GM23338 (cell line): ENCODE data around the gene NOC2L. TPM values are rescaled to one million over a fixed set of nuclear protein-coding genes. Genes with fewer than 3 reads are reported as not detected.

Experiments
- ATAC-seq: fragments of 200-7000 bp; cut with Tn5 transposase; 3 replicates; pipeline ENCODE4 v1.9.1; 2020
- DNase-seq: peaks from one replicate; pipeline ENCODE4 v3.0.0-alpha.2; 2015; ENCODE audit warnings: low spot score
- H2AFZ ChIP-seq: fragments of 200-600 bp; sonication (generic); 2 replicates; pipeline ENCODE4 v1.8.0; 2016; ENCODE audit warnings: antibody characterized with exemption, mild to moderate bottlenecking, moderate library complexity
- H3F3A ChIP-seq: fragments of 200-600 bp; sonication (generic); replicated peaks from 2 replicates; pipeline ENCODE4 v1.8.0; 2017; ENCODE audit warnings: antibody characterized with exemption, mixed run types, low read depth
- H3K27ac ChIP-seq: fragments of 200-600 bp; sonication (generic); 2 replicates; pipeline ENCODE4 v1.6.1; 2016; ENCODE audit warnings: low read depth
- H3K27me3 ChIP-seq: fragments of 200-600 bp; sonication (generic); 2 replicates; pipeline ENCODE4 v1.8.0; 2016; ENCODE audit warnings: mild to moderate bottlenecking, mixed run types, moderate library complexity; ENCODE audit not compliant: insufficient read depth
- H3K36me3 ChIP-seq: fragments of 200-600 bp; sonication (generic); 2 replicates; pipeline ENCODE4 v1.8.0; 2016; ENCODE audit warnings: mild to moderate bottlenecking; ENCODE audit not compliant: insufficient read depth
- H3K4me1 ChIP-seq: fragments of 200-600 bp; sonication (generic); 2 replicates; pipeline ENCODE4 v1.8.0; 2016; ENCODE audit warnings: mild to moderate bottlenecking, moderate library complexity; ENCODE audit not compliant: insufficient read depth
- H3K4me2 ChIP-seq: fragments of 200-600 bp; sonication (generic); 2 replicates; pipeline ENCODE4 v1.7.1; 2017; ENCODE audit warnings: mixed run types
- H3K4me3 ChIP-seq: fragments of 200-600 bp; sonication (generic); 2 replicates; pipeline ENCODE4 v1.6.1; 2016; ENCODE audit warnings: mixed run types
- H3K79me2 ChIP-seq: fragments of 200-600 bp; sonication (generic); replicated peaks from 2 replicates; pipeline ENCODE4 v1.8.0; 2017; ENCODE audit warnings: mild to moderate bottlenecking; ENCODE audit not compliant: insufficient read depth
- H3K9me2 ChIP-seq: fragments of 200-600 bp; sonication (generic); 2 replicates; pipeline ENCODE4 v1.8.0; 2017; ENCODE audit not compliant: insufficient read depth
- H4K20me1 ChIP-seq: fragments of 200-600 bp; sonication (generic); replicated peaks from 2 replicates; pipeline ENCODE4 v1.8.0; 2017; ENCODE audit warnings: mild to moderate bottlenecking; ENCODE audit not compliant: insufficient read depth
- H3K27ac Mint-ChIP-seq: 2 replicates; pipeline ENCODE4 v1.8.0; 2020; ENCODE audit warnings: inconsistent platforms, mild to moderate bottlenecking, moderate library complexity, mixed read lengths
- H3K27me3 Mint-ChIP-seq: 3 replicates; pipeline ENCODE4 v1.8.0; 2022; ENCODE audit warnings: low read depth, mild to moderate bottlenecking, moderate library complexity, mixed read lengths, inconsistent platforms; ENCODE audit not compliant: insufficient read depth, poor library complexity
- H3K36me3 Mint-ChIP-seq: 3 replicates; pipeline ENCODE4 v1.8.0; 2021; ENCODE audit warnings: low read depth, mild to moderate bottlenecking, inconsistent platforms, moderate library complexity, mixed read lengths
- H3K4me1 Mint-ChIP-seq: 3 replicates; pipeline ENCODE4 v1.8.0; 2020; ENCODE audit warnings: mild to moderate bottlenecking, inconsistent platforms, mixed read lengths
- H3K4me3 Mint-ChIP-seq: 3 replicates; pipeline ENCODE4 v1.8.0; 2021; ENCODE audit warnings: moderate library complexity, mild to moderate bottlenecking, inconsistent platforms, mixed read lengths
- H3K9me3 Mint-ChIP-seq: 3 replicates; pipeline ENCODE4 v1.8.0; 2020; ENCODE audit warnings: moderate library complexity, mild to moderate bottlenecking, inconsistent platforms, mixed read lengths
- CREB1 ChIP-seq: fragments of 250-450 bp; sonication (Bioruptor Pico); IDR thresholded peaks from 2 replicates; pipeline ENCODE4 v1.5.0; 2020; ENCODE audit warnings: low read depth, mild to moderate bottlenecking, moderate library complexity
- ETS1 ChIP-seq: IDR thresholded peaks from 2 replicates; pipeline ENCODE4 v1.6.1; 2016; ENCODE audit warnings: antibody characterized with exemption
- EZH2phosphoT487 ChIP-seq: fragments of 200-600 bp; sonication (generic); IDR thresholded peaks from one replicate; pipeline ENCODE4 v1.8.1; 2018; ENCODE audit warnings: antibody characterized with exemption; ENCODE audit not compliant: unreplicated experiment
- JUNB ChIP-seq: IDR thresholded peaks from one replicate; pipeline ENCODE4 v1.6.1; 2016; ENCODE audit warnings: antibody characterized with exemption; ENCODE audit not compliant: unreplicated experiment
- POLR2AphosphoS5 ChIP-seq: IDR thresholded peaks from 2 replicates; pipeline ENCODE4 v1.6.1; 2016; ENCODE audit warnings: antibody characterized with exemption, low read depth
- REST ChIP-seq: IDR thresholded peaks from one replicate; pipeline ENCODE4 v1.6.1; 2018; ENCODE audit warnings: antibody characterized with exemption; ENCODE audit not compliant: unreplicated experiment
- STAT1 ChIP-seq: IDR thresholded peaks from one replicate; pipeline ENCODE4 v1.6.1; 2016; ENCODE audit warnings: antibody characterized with exemption; ENCODE audit not compliant: unreplicated experiment
- ZNF331 ChIP-seq: fragments of 250-450 bp; sonication (Bioruptor Pico); IDR thresholded peaks from 2 replicates; pipeline ENCODE4 v1.5.0; 2020; ENCODE audit warnings: low read depth, mild to moderate bottlenecking, moderate library complexity
- polyA plus RNA-seq: library from polyadenylated mRNA; unstranded; fragments of >200 nt; fragmentation: Nextera tagmentation; extraction: Ambion mirVana; gene quantifications from 2 replicates; pipeline ENCODE4 v1.2.1, GENCODE V29; 2016
- total RNA-seq: library from RNA; depleted of rRNA; stranded (reverse); fragments of >200 nt; shearing (Covaris generic); gene quantifications from 2 replicates; pipeline ENCODE4 v1.2.3, GENCODE V29; 2014
- TF ChIP-seq, protein P1 (sequence below), 2 experiments: fragments of 200-600 bp in 1 of 2; sonication (generic) in 1 of 2; conservative IDR thresholded peaks; 2 replicates each; pipeline versions ENCODE4 v1.5.1 to v1.6.1; 2016 to 2017; ENCODE audit warnings: antibody characterized with exemption in 2 of 2, low read depth in 2 of 2, mild to moderate bottlenecking in 2 of 2, moderate library complexity in 1 of 2

Gene NOC2L
- total and polyA plus RNA-seq, 2 experiments from 2014 or later: 79.3 to 125 TPM

DNA sequence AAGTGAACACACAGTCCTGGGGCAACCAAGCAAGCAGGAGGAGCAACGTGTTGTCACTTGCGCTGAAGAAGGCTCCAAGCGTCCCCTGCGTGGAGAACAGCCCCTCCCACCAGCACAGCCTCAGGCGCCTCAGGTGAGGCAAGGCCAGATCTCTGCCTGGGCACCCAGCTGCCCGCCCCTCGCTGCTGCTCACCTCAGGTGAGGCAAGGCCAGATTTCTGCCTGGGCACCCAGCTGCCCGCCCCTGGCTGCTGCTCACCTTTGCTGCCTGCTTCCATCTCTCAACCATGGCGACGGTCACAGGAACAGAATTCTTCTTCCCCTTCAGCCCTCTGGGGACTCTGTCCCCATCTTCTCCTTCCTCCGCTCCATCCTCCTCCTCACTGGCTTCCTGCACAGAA, 2.4 kb downstream of the NOC2L start (continued):
- TF ChIP-seq, protein P1, sequence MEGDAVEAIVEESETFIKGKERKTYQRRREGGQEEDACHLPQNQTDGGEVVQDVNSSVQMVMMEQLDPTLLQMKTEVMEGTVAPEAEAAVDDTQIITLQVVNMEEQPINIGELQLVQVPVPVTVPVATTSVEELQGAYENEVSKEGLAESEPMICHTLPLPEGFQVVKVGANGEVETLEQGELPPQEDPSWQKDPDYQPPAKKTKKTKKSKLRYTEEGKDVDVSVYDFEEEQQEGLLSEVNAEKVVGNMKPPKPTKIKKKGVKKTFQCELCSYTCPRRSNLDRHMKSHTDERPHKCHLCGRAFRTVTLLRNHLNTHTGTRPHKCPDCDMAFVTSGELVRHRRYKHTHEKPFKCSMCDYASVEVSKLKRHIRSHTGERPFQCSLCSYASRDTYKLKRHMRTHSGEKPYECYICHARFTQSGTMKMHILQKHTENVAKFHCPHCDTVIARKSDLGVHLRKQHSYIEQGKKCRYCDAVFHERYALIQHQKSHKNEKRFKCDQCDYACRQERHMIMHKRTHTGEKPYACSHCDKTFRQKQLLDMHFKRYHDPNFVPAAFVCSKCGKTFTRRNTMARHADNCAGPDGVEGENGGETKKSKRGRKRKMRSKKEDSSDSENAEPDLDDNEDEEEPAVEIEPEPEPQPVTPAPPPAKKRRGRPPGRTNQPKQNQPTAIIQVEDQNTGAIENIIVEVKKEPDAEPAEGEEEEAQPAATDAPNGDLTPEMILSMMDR (conservative IDR thresholded peaks at IDR 0.05; ENCODE audit: low read depth in 2 of 2): no peak
- no peak for TF ChIP-seq POLR2AphosphoS5
- TF ChIP-seq JUNB: no peak
- no peak for TF ChIP-seq REST

DNA sequence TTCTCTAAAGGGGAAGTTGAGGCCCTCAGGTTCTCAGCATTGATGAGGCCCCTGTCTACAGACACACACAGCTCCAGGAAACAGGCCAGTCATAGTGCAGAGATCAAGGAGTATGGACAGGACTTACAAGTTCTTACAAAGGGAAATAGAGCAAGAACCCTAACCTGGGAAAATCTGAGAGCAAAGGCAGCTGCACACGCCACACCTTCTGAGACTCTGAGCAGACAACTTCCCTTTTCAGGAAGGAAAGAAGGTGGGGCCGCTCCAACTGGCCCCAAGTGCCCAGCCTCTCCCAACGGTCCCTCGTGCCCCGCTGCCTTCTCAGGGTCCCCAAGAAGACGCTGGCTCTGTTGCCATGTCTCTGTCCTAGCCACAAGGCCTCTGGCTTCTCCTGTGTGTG, 3.6 kb downstream of the NOC2L start:
- Mint-ChIP-seq H3K4me3 (no peak overlapping the region), H3K9me3 (no peaks in the 10 kb centered on the region; the same call in 2 of the 3 replicates), H3K36me3 (peaks cover 55% of the 10 kb centered on the region), H3K27ac (no peak overlapping the region), H3K27me3 (peaks cover 25% of the 10 kb centered on the region), H3K4me1 (peaks cover 8% of the 10 kb centered on the region)
- no peak for TF ChIP-seq CREB1 (CRISPR knock-in tag)
- TF ChIP-seq REST: no peak
- TF ChIP-seq ETS1: no peak
- TF ChIP-seq, protein P1 (conservative IDR thresholded peaks at IDR 0.05; ENCODE audit: low read depth in 2 of 2): no peak
- no peak for TF ChIP-seq STAT1
- TF ChIP-seq ZNF331: no peak
- no peak for TF ChIP-seq EZH2phosphoT487
- no peak overlapping the region for H3K4me2 ChIP-seq
- no peaks in the 10 kb centered on the region for H3F3A ChIP-seq
- peaks cover 11% of the 10 kb centered on the region for H3K27me3 ChIP-seq
- no peak for ATAC-seq
- no peaks in the 10 kb centered on the region; the same call in 1 of the 2 replicates for H3K4me1 ChIP-seq
- no peak overlapping the region for H3K27ac ChIP-seq
- peaks cover 18% of the 10 kb centered on the region for H3K79me2 ChIP-seq
- H3K36me3 ChIP-seq: peaks cover 18% of the 10 kb centered on the region
- no peak overlapping the region for H3K4me3 ChIP-seq
- H4K20me1 ChIP-seq: peaks cover 4% of the 10 kb centered on the region; the same call in 1 of the 2 replicates
- DNase-seq: no peak
- no peak overlapping the region for H2AFZ ChIP-seq
- H3K9me2 ChIP-seq: no peaks in the 10 kb centered on the region
